ENCODE measurements around the gene SENP2. TPM values are rescaled to one million over a fixed set of nuclear protein-coding genes. Genes with fewer than 3 reads are reported as not detected.

The SENP2 gene
- total and polyA plus RNA-seq, 12 donors: 7.6 to 46.3 (median 27.2) TPM

GRCh38 chr3:185595526-185595925, 9.4 kb downstream of the SENP2 start:
- intact Hi-C loops (cut with DNase I): no loop called here
- no peaks in the 10 kb centered on the region for H3K9me3 ChIP-seq (replicated peaks in 1 of 3)
- H3K36me3 ChIP-seq (replicated peaks in 1 of 2): peaks cover 0 to 23% of the 10 kb centered on the region in 2 donors
- no peaks in the 10 kb centered on the region for H3K27me3 ChIP-seq
- no peak for TF ChIP-seq POLR2A (IDR thresholded peaks at IDR 0.05)
- TF ChIP-seq CTCF (IDR thresholded peaks at IDR 0.05): no peak
- WGBS, 4 donors: 65 to 85% (median 75%) methylated on average over 4 of the region's 4 CpGs
- no peak for DNase-seq
- no peak overlapping the region for H3K27ac ChIP-seq
- peaks cover 0 to 6% of the 10 kb centered on the region in 2 donors for H3K4me1 ChIP-seq (replicated peaks in 1 of 2)
- H3K4me3 ChIP-seq: no peak overlapping the region

- Histone ChIP-seq H3K4me1 (replicated peaks in 1 of 2) (no peaks in the 10 kb centered on the region), H3K27me3 (no peaks in the 10 kb centered on the region), H3K27ac (no peak overlapping the region), H3K4me3 (no peak overlapping the region), H3K36me3 (replicated peaks in 1 of 2) (peaks cover 0 to 65% of the 10 kb centered on the region in 2 donors), H3K9me3 (replicated peaks in 1 of 3) (no peaks in the 10 kb centered on the region)
- TF ChIP-seq POLR2A (IDR thresholded peaks at IDR 0.05): no peak
- TF ChIP-seq CTCF (IDR thresholded peaks at IDR 0.05): no peak
- intact Hi-C loops (cut with DNase I): no loop called here
- DNase-seq: no peak
These were observed 19.5 kb downstream of the SENP2 start for GRCh38 chr3:185605566-185605965.

GRCh38 chr3:185606196-185606595, 20.1 kb downstream of the SENP2 start:
- intact Hi-C loops (cut with DNase I): no loop called here
- H3K36me3 ChIP-seq (replicated peaks in 1 of 2): peaks cover 0 to 65% of the 10 kb centered on the region in 2 donors
- no peaks in the 10 kb centered on the region for H3K4me1 ChIP-seq (replicated peaks in 1 of 2)
- no peak for DNase-seq
- no peak overlapping the region for H3K27ac ChIP-seq
- H3K9me3 ChIP-seq (replicated peaks in 1 of 3): no peaks in the 10 kb centered on the region
- no peaks in the 10 kb centered on the region for H3K27me3 ChIP-seq
- TF ChIP-seq POLR2A (IDR thresholded peaks at IDR 0.05) (no peak), CTCF (IDR thresholded peaks at IDR 0.05) (no peak)
- 81 to 89% (median 86%) methylated on average over 4 of the region's 4 CpGs for WGBS, 4 donors
- no peak overlapping the region for H3K4me3 ChIP-seq

GRCh38 chr3:185613016-185613415, 26.9 kb downstream of the SENP2 start:
- Histone ChIP-seq H3K36me3 (replicated peaks in 1 of 2) (peaks cover 0 to 76% of the 10 kb centered on the region in 2 donors), H3K4me3 (no peak overlapping the region), H3K27ac (peak overlapping the region in 2 of 5 donors; percentile 4 to 9), H3K27me3 (no peaks in the 10 kb centered on the region), H3K9me3 (replicated peaks in 1 of 3) (no peaks in the 10 kb centered on the region), H3K4me1 (replicated peaks in 1 of 2) (no peaks in the 10 kb centered on the region)
- intact Hi-C loops (cut with DNase I): no loop called here
- TF ChIP-seq CTCF (IDR thresholded peaks at IDR 0.05) (no peak), POLR2A (IDR thresholded peaks at IDR 0.05) (no peak)
- DNase-seq: no peak
- 76 to 86% (median 82%) methylated on average over 6 of the region's 6 CpGs for WGBS, 4 donors
